NCI-H82 (cell line): ENCODE results near the gene S1PR2.

Source experiments
- DNase-seq: peaks from one replicate; lab custom pipeline; 2025; lab: John Stamatoyannopoulos, UW

Gene S1PR2, protein sequence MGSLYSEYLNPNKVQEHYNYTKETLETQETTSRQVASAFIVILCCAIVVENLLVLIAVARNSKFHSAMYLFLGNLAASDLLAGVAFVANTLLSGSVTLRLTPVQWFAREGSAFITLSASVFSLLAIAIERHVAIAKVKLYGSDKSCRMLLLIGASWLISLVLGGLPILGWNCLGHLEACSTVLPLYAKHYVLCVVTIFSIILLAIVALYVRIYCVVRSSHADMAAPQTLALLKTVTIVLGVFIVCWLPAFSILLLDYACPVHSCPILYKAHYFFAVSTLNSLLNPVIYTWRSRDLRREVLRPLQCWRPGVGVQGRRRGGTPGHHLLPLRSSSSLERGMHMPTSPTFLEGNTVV

DNA sequence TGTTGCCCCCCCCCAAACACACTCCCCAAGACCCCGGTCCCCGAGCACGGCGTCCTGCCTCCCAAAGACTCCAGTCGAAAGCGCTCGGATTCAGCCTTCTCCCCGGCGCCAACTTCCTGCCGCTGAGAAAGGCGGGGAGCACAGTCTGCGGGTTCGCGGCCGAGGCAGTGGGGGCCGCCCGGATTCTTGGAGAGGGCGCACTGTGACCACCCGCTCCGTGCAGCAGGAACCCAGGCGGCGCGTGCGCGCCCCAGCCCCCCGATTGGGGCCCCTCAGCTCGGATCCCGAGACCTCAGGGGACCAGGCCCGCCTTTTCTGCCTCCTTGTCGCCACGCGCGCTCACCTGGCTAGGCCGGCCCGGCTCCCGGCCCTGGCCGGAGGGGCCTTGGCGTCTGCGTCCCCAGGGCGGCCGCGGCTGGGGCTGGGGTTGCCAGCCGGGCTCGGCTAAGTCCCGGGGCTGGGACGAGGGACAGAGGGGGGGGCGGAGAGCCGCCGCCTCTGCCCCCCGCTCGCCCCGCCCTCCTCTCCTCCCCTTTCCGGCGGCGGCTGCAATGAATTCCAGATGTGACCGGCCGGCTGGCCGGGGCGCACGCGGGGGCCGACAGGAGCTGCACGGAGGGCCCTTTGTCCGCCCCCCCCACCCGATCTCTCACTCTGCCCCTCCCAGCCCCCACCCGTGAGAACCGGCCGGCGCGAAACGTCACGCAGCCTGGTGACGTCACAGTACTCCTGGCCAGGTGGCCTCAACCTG lies at the start of gene S1PR2:
Gene S1PR2, minus strand, starts transcription at position 471 of the 751 bp plus-strand sequence. CDS start 6,426 bp downstream, outside the sequence.
- DNase-seq = peak; percentile 76

DNA sequence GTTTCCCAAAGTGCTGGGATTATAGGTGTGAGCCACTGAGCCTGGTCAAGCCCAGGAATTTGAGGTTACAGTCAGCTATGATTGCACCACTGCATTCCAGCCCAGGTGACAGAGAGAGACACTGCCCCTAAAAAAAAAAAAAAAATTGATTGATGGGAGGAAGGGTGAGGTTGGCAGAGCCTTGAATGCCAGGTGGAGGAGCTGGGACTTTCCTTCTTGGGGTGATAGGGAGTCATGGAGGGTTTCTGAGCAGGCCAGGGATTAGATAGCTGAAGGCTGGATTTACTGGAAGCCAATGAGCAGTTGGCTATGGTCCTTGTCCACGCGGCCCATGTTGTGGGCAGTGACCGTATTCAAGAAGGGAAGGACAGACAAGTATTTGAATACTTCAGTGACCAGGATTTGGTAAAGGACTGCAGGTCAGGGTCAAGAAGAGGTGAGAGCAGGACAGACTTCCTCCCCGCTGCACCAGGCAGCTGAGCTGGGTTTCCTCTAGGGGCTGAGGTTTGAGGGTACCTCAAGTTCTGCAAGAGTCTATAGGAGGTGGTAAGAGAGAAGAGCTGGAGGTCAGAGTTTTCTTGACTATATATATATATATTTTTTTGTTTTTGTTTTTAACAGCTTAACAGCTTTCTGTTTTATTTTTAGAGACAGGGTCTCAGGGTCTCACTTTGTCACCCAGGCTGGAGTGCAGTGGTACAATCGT lies 48.8 kb upstream of the S1PR2 start:
- DNase-seq = no peak

DNA sequence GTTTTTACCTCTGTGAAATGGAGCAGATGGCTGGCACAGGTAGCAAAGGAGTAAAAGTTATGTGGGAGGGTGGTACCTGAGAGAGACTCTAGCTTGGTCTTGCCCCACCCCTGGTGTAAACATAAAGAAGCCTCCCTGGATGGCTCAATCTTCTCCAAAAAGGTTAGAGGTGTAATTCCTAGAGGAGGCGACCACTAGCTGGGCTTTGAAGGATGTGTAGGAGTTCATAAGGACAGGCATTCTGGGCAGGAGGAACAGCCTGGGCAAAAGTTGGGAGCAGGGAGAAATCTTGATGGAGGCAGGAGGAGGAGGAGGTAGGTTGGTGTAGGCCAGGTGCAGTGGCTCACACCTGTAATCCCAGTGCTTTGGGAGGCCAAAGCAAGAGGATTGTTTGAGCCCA lies 47.8 kb upstream of the S1PR2 start:
- no peak for DNase-seq

DNA sequence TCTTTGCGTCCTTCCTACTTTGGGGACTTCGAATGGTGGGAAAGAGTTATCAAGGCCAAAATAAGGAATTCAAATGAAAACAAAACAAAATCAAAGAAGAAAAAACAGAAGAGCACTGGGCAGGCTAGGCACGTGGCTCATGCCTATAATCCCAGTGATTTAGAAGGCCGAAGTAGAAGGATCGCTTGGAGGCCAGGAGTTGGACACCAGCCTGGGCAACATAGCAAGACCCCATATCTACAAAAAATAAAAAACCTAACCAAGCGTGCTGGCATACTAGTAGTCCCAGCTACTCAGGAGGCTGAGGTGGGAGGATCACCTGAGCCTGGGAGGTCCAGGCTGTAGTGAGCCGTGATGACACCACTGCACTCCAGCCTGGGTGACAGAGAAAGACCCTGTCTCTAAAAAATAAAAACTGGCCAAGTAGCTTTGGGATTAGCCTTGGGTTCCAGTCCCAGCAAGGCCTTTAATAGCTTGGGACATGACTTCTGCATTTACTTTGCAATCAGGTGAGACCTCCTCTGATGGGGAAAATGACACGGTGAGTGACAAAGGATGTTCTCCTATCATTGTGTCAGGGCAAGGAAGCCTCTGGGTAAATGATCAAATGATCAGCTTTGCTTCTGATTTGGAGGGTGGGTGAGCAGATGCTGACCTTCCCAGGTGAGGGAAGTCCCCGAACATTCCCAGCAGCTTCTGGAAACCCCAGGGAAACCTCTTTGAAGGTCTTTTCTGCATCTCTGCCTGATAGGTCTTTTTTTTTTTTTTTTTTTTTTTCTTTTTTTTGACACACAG lies 46.9 kb upstream of the S1PR2 start:
- DNase-seq = no peak

DNA sequence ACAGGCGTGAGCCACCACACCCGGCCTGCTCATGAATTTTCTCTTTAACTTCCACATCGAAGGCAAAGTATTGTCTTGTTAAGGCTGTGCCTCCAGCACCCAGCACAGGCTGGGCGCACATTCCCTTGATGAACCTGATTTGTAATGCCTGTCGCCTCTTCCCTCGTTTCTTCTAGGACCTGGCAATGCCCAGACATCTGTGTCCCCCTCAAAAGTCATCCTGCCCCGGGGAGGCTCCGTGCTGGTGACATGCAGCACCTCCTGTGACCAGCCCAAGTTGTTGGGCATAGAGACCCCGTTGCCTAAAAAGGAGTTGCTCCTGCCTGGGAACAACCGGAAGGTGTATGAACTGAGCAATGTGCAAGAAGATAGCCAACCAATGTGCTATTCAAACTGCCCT lies 43.5 kb upstream of the S1PR2 start:
- DNase-seq = no peak

DNA sequence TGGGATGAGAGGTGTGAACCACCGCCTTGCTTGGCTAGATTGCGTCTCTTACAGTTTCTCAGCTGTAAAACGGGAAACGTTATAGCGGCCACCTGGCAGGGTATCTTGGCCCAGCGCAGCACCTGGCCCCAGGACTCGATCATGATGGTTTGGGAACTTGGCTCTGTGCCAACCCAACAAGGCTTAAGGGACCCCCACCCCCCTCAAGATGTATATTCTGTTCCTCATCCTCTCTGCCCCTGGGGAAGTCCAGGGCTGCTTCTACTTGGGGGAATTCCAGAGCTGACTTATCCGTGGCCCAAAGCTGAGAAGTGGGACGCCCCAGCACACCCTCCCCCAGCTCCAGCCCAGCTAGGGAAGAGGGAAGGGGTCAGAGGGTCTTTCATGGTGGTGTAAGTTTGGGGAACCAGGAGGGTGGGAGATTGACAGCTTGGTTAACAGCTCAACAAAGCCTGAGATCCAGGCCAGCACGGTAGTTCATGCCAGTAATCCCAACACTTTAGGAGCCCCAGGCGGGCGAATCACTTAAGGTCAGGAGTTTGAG lies 40.5 kb upstream of the S1PR2 start:
- peak; percentile 47 for DNase-seq

DNA sequence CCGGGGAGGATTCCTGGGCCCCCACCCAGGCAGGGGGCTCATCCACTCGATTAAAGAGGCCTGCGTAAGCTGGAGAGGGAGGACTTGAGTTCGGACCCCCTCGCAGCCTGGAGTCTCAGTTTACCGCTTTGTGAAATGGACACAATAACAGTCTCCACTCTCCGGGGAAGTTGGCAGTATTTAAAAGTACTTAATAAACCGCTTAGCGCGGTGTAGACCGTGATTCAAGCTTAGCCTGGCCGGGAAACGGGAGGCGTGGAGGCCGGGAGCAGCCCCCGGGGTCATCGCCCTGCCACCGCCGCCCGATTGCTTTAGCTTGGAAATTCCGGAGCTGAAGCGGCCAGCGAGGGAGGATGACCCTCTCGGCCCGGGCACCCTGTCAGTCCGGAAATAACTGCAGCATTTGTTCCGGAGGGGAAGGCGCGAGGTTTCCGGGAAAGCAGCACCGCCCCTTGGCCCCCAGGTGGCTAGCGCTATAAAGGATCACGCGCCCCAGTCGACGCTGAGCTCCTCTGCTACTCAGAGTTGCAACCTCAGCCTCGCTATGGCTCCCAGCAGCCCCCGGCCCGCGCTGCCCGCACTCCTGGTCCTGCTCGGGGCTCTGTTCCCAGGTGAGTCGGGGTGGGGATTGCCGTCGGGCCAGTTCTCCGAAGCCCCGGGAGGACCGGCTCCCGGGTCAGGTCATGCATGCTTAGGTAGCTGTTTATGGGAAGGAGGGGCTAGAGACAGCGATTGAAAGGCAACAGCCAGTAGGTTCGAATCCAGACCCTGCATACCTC lies 39.7 kb upstream of the S1PR2 start, which contains the start of gene ICAM1:
Gene ICAM1, plus strand, starts transcription at position 505 of the 779 bp plus-strand sequence. Its CDS starts 40 bp downstream, at position 545.
- DNase-seq = peak; percentile 47

DNA sequence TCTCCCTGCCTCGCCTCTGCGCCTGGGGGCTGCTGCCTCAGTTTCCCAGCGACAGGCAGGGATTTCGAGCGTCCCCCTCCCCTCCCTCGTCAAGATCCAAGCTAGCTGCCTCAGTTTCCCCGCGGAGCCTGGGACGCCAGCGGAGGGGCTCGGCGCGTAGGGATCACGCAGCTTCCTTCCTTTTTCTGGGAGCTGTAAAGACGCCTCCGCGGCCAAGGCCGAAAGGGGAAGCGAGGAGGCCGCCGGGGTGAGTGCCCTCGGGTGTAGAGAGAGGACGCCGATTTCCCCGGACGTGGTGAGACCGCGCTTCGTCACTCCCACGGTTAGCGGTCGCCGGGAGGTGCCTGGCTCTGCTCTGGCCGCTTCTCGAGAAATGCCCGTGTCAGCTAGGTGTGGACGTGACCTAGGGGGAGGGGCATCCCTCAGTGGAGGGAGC lies 39.1 kb upstream of the S1PR2 start:
- no peak for DNase-seq

DNA sequence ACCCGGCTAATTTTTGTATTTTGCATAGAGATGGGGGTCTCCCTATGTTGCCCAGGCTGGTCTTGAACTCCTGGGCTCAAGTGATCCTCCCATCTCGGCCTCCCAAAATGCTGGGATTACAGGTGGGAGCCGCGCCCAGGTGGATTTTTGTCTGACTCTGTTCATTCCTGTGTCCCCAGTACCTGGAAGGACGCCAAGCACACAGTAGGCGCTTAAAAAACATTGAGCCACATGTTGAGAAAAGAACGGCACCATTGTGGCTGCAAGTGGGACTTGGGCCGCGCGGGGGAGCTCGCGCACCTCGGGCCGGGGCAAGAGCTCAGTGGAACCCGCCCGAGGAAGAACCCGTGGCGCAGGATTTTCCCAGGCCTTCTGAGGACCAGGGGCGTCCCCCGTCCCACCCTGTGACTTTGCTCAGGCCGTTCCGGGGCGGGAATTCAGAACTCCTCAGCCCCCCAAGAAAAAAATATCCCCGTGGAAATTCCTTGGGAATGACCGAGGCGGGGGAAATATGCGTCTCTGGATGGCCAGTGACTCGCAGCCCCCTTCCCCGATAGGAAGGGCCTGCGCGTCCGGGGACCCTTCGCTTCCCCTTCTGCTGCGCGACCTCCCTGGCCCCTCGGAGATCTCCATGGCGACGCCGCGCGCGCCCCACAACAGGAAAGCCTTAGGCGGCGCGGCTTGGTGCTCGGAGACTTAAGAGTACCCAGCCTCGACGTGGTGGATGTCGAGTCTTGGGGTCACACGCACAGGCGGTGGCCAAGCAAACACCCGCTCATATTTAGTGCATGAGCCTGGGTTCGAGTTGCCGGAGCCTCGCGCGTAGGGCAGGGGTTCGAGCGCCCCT lies 38.4 kb upstream of the S1PR2 start:
- DNase-seq = peak; percentile 79

DNA sequence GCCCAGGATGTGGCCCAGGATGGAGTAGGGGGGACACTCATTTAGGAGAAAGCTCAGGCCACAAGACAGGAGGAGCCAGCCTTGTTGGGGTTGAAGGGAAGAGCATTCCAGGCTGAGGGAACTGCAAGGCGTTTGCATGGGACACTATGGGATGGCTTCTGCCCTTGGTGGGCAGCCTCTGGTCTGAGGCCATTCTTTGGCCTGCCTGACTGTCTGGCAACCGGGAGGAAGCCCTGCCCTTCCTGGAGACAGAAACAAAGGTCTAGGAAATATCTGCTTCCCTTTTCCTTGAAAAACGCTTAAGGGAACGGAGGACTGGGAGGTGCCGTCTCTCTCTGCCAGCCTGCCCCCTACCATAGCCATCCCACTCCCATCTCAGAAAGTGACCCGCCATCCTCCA lies 36.9 kb upstream of the S1PR2 start:
- DNase-seq = no peak

DNA sequence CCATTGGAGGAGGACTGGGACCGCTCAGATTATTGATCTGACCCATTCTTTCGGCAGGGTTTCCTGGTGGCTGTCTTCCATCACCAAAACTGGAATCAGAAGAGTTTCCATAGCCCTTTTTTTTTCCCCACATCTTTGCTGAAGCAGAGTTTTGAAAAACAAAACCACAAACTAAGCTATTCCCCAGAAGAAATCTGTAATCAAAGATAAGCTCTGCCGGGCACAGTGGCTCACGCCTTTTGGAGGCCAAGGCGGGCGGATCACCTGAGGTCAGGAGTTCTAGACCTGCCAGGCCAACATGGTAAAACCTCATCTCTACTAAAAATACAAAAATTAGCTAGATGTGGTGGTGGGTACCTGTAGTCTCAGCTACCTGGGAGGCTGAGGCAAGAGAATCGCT lies 35.6 kb upstream of the S1PR2 start:
- no peak for DNase-seq

DNA sequence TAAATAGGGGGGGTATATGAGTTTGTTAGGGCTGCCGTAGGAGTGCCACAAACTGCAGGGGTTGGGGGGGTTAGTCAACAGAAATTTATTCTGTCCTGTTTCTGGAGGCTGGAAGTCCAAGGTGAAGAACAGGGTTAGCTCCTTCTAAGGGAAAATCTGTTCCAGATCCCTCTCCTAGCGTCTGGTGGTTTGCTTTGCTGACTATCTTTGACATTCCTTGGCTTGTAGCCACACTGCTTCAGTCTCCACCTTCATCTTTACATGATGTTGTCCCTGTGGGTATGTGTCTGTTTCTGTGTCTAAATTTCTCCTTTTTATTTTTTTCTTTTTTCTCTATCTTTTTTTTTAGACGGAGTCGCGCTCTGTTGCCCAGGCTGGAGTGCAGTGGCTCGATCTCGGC lies 31.6 kb upstream of the S1PR2 start:
- DNase-seq = no peak

DNA sequence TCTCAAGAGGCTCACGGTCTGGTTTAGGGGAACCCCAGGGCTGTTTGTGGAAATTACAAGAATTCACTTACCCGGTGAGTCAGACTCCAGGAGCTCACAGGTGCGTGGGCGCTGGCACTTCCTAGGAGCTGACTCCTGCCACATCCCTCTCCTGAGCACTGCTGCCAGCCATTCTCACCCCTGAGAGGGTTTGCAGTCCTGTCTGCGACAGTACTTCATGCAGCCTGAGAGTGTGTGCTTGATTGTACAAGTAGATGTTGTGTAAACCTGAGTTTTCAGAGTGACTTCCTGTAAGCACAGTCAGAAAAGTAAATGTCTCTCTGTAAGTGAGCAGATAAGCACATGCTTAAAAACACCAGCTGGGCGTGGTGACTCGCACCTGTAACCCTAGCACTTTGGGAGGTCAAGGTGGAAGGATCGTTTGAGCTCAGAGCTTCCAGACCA lies 29.0 kb upstream of the S1PR2 start:
- DNase-seq = no peak

DNA sequence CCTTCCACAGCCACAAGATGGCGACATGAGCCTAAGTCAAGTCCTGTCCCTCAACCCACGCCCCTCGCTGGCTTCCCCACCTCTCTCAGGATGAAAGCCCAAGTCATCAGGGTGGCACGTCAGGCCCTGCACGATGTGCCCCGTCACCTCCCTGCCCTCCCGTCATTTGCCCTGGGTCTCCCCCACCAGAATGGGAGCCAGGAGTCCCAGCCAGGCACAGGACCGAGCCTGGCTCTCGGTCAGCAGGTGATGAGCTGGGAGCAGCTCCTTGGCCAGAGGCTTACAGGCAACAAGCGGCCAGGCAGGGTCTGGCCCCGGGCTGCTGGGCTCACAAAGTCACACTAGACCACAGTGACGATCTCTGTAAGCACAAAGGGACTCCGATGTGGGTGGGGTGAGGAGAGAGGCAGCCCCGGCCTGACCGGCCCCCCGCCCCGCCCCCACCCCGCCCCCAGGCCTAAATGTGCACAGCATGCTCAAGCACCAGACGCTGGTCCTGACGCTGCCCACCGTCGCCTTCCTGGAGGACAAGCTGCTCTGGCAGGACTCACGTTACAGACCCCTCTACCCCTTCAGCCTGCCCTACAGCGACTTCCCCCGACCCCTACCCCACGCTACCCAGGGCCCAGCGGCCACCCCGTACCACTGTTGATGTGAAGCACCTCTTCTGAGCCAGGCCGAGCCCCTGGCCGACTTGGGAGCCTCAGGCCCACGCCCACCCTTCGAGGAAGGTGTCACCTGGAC lies 28.2 kb upstream of the S1PR2 start:
- peak; percentile 91 for DNase-seq

DNA sequence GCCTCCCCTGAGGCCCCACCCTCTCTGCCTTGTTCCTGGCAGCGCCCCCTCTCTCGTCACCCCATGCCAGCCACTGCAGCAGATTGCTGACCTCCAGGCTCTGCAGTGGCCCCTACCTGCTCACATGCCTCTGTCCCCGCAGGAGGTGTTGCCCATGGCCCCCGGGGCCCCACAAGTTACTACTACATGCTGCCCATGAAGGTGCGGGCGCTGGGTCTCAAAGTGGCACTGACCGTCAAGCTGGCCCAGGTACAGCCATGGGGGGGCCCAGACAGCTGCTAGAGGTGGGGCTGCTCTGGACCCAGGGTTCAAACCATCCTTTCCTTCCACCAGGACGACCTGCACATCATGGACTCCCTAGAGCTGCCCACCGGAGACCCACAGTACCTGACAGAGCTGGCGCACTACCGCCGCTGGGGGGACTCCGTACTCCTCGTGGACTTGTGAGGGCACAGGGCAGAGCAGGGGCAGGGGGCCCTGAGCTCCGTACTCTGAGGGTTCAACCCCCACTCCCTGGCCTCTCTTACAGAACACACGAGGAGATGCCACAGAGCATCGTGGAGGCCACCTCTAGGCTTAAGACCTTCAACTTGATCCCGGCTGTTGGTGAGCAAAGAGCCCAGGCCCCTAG lies 27.1 kb upstream of the S1PR2 start:
- DNase-seq = no peak

DNA sequence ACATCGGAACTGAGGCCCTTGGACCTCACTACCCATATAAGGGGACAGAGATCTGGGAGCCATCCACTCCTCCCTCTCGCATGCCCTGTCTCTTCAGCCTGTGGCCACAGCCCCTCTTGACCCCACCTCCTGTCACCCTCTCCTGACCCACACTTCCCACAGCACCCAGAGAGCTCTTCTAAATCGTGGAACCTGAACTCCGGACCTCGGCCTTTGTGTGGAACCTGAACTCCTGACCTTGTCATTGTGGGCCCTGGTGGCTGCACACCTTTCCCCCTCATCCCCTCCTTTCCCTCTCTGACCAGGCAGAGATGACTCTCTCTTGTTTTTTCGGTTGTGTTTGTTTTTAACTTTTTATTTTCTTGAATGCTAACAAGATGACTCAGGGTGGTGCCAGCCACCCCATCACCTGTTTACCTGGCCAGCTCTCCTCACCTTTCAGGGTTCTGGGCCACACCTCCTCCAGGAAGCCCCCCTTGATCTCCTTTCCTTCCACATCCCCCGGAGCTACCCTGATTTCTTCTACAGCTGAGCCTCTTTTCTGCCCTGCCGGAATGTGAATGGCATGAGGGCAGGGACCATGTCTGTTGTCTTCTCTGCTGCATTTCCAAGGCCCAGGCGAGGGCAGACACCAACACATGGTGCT lies 26.0 kb upstream of the S1PR2 start:
- DNase-seq = no peak

DNA sequence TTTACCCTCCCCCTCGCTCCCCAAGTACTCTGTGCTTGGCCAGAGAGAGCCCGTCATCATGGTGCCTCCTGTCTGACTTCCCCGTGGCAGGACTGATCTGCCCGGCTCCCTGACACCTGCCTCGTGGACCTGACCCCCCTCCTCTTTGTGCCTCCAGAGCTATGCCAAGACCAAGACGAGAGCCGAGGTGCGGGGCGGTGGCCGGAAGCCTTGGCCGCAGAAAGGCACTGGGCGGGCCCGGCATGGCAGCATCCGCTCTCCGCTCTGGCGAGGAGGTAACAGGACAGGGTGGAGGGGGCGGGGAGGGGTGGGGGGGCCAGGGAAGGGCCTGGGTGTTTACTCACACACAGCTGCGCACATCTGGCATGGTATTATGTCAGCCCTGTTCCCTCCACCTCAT lies 25.4 kb upstream of the S1PR2 start:
- no peak for DNase-seq

DNA sequence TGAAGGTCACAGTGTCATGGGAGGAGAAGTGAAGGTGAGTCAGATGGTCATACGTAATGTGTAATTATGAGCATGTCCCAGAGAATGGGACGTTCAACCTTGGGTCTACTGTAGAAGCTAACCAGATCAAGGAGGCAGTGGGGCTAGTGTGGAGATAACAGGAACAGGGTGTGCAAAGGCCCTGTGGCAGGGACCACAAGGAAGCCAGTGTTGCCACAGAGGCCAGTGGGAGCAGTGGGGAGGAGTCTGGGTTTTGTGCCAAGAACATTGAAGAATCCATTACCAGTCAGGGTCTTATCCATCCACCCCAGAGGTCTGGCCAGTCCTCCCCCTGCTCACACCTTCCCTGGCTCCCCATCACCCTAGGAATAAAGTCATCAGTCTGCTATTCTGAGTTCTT lies 24.2 kb upstream of the S1PR2 start:
- no peak for DNase-seq
